ENCODE measurements around the gene CELF6. TPM values are rescaled to one million over a fixed set of nuclear protein-coding genes. Genes with fewer than 3 reads are reported as not detected.

The CELF6 gene
- total and polyA plus RNA-seq, 7 donors, result 2.1 to 5.8 (median 3.1) TPM; not detected in 2

- 79 to 90% methylated on average over 2 of the region's 2 CpGs for WGBS, 2 donors
- Histone ChIP-seq H3K9me3 (no peaks in the 10 kb centered on the region), H3K27me3 (no peaks in the 10 kb centered on the region), H3K4me1 (peaks cover 0 to 1% (median 0%) of the 10 kb centered on the region in 4 donors), H3K36me3 (peaks cover 9 to 80% (median 29%) of the 10 kb centered on the region in 4 donors), H3K4me3 (no peak overlapping the region), H3K27ac (no peak overlapping the region)
- TF ChIP-seq POLR2A (IDR thresholded peaks at IDR 0.05) (no peak), POLR2AphosphoS5 (IDR thresholded peaks at IDR 0.05) (no peak), CTCF (IDR thresholded peaks at IDR 0.05) (no peak), EP300 (IDR thresholded peaks at IDR 0.05) (no peak)
- DNase-seq, result no peak
- intact Hi-C loops (cut with DNase I), result no loop called here
Observed at GRCh38 chr15:72242775-72243370, 77.1 kb downstream of the CELF6 start.

DNA sequence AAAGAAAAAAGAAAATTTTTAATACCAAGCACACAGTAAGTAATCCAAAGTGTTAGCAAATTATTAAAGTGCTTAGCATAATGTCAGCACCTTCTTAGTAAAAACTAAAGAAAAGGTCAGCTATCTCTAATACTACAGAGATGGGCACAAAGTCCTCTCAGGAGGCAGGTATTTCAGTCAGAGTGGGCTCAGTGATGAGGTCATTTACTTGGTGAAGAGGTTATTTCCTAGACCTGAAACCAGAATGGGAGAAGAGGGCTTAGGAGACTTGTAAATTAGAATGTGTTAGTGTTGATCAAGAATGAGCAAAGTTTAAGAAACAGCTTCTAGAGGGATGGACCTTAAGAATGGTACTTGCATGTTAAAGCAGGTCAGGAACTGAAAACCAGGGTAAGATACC, 80.3 kb downstream of the CELF6 start:
- H3K4me3 ChIP-seq, result no peak overlapping the region
- peaks cover 9 to 53% (median 29%) of the 10 kb centered on the region in 4 donors for H3K36me3 ChIP-seq
- no peak overlapping the region for H3K27ac ChIP-seq
- intact Hi-C loops (cut with DNase I), result no loop called here
- no peaks in the 10 kb centered on the region for H3K9me3 ChIP-seq
- H3K4me1 ChIP-seq, result peaks cover 0 to 13% (median 0%) of the 10 kb centered on the region in 4 donors
- H3K27me3 ChIP-seq, result no peaks in the 10 kb centered on the region
- TF ChIP-seq CTCF (IDR thresholded peaks at IDR 0.05) (no peak), POLR2AphosphoS5 (IDR thresholded peaks at IDR 0.05) (no peak), EP300 (IDR thresholded peaks at IDR 0.05) (no peak), POLR2A (IDR thresholded peaks at IDR 0.05) (no peak)
- no peak for DNase-seq

DNA sequence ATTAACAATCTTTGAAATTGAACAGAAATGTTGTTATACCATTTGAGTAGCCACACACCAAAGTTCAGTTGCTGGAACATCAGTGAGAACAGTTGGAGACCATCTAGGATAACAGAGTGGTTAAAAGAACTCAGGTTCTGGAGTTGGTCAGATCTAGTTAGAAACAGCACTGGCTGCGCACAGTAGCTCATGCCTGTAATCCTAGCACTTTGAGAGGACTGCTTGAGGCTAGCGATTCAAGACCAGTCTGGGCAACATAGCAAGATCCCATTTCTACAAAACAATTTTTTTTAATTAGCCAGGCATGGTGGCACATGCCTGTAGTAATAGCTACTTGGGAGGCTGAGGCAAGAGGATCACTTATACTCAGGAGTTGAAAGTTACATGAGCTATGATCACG, 81.4 kb downstream of the CELF6 start:
- Histone ChIP-seq H3K36me3 (peaks cover 9 to 43% (median 24%) of the 10 kb centered on the region in 4 donors), H3K27me3 (no peaks in the 10 kb centered on the region), H3K4me3 (no peak overlapping the region), H3K9me3 (no peaks in the 10 kb centered on the region), H3K27ac (no peak overlapping the region), H3K4me1 (peaks cover 0 to 13% (median 0%) of the 10 kb centered on the region in 4 donors)
- 97% methylated on average over 3 of the region's 3 CpGs for WGBS, 2 donors
- intact Hi-C loops (cut with DNase I), result no loop called here
- no peak for TF ChIP-seq EP300 (IDR thresholded peaks at IDR 0.05)
- no peak for DNase-seq

GRCh38 chr15:72237853-72238224, 82.1 kb downstream of the CELF6 start:
- H3K4me3 ChIP-seq, result no peak overlapping the region

More at GRCh38 chr15:72237853-72238224, 82.1 kb downstream of the CELF6 start:
- intact Hi-C loops (cut with DNase I), result no loop called here
- TF ChIP-seq EP300 (IDR thresholded peaks at IDR 0.05) (no peak), CTCF (IDR thresholded peaks at IDR 0.05) (no peak)
- Histone ChIP-seq H3K36me3 (peaks cover 9 to 39% (median 22%) of the 10 kb centered on the region in 4 donors), H3K27me3 (no peaks in the 10 kb centered on the region), H3K4me1 (peaks cover 0 to 13% (median under 1%) of the 10 kb centered on the region in 4 donors), H3K9me3 (no peaks in the 10 kb centered on the region), H3K27ac (peak overlapping the region; percentile 7 to 60 (median 42))
- 96 to 97% methylated on average over 1 of the region's 1 CpG for WGBS, 2 donors
- no peak for DNase-seq

All from sigmoid colon (tissue), 7 donors.